Body of pancreas (tissue), 4 donors: Measurements from ENCODE around the gene CUL9. TPM values are rescaled to one million over a fixed set of nuclear protein-coding genes. Genes with fewer than 3 reads are reported as not detected.

Experiments used
- ATAC-seq: fragments of 150-250 bp; one replicate; pipeline ENCODE4 v1.9.1; 2016
- DNase-seq, 4 donors: peaks; one replicate each; pipeline ENCODE4 v3.0.0-alpha.2; 2019
- H3K27ac ChIP-seq, 4 donors: fragments of 200-600 bp; sonication (generic); 1 replicate in 3 of 4; 2 replicates in 1 of 4; pipeline versions ENCODE4 v1.5.1 to v1.6.1; 2016 to 2019; ENCODE audit warnings: mild to moderate bottlenecking in 1 of 4, mixed read lengths in 1 of 4, moderate library complexity in 1 of 4
- H3K27me3 ChIP-seq, 2 donors: fragments of 200-600 bp; sonication (generic); one replicate each; pipeline ENCODE4 v1.6.0; 2016; ENCODE audit warnings: mild to moderate bottlenecking in 1 of 2
- H3K36me3 ChIP-seq, 2 donors: fragments of 200-600 bp; sonication (generic); replicated peaks in 1 of 2; 2 replicates each; pipeline ENCODE4 v1.5.1; 2016; ENCODE audit warnings: low read depth in 2 of 2; ENCODE audit not compliant: insufficient read depth in 1 of 2
- H3K4me1 ChIP-seq: fragments of 200-600 bp; sonication (generic); one replicate; pipeline ENCODE4 v1.6.0; 2016
- H3K4me3 ChIP-seq, 2 donors: fragments of 200-600 bp; sonication (generic); 1 replicate in 1 of 2; 2 replicates in 1 of 2; pipeline ENCODE4 v1.5.1; 2016 to 2019
- H3K9me3 ChIP-seq, 3 donors: fragments of 200-600 bp; sonication (generic); 1 replicate in 2 of 3; 2 replicates in 1 of 3; pipeline ENCODE4 v1.5.1; 2016
- POLR2A ChIP-seq, 3 donors: fragments of 450-650 bp; IDR thresholded peaks; one replicate each; pipeline ENCODE4 v1.6.1; 2016; ENCODE audit warnings: antibody characterized with exemption in 3 of 3, mild to moderate bottlenecking in 2 of 3
- WGBS, 2 donors: methylation state at CpG; one replicate each; pipeline ENCODE4 v1.1.5; 2017; 5-methylcytosine and 5-hydroxymethylcytosine counted together
- intact Hi-C: fragments of 100-400 bp; cut with DNase I; formaldehyde crosslinking; loops from one replicate; pipeline ENCODE4 v1.15.1; 2023
- total RNA-seq, 2 donors: library from RNA; depleted of rRNA; stranded (reverse); fragments of >200 nt; gene quantifications; one replicate each; pipeline ENCODE4 v1.1.0, GENCODE V29; 2016
- TF ChIP-seq, protein P1 (sequence below), 7 experiments: fragments of 450-650 bp in 4 of 7; fragments of 200-600 bp in 3 of 7; sonication (generic) in 3 of 7; IDR thresholded peaks; one replicate each; pipeline ENCODE4 v1.5.1; 2016 to 2019; ENCODE audit warnings: antibody characterized with exemption in 7 of 7

Gene CUL9
- total RNA-seq, 2 donors from 2014 or later, result 34.8 to 84.4 TPM

DNA sequence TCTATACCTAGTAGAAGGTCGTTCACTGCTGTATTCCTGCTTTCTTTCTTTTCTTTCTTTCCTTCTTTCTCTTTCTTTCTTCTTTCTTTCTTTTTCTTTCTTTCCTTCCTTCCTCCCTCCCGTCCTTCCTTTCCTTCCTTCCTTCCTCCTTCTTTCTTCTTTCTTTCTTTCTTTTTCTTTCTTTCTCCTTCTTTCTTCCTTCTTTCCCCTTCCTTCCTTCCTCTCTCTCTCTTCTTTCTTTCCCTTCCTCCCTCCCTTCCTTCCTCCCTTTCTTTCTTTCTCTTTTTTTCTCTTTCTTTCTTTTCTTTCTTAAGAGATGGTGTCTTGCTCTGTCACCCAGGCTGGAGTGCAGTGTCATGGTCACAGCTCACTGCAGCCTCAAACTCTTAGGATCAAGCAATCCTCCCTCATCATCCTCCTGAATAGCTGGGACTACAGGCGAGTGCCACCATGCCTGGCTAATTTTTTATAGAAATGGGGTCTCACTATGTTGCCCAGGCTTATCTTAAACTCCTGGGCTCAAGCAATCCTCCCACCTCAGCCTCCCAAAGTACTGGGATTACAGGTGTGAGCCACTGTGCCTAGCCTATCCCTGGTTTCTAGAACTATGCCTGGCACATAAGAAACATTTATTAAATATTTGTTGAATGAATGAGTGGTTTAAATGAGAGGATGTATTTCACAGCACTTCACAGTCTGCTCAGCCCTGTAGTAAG lies 49.9 kb downstream of the CUL9 start:
- TF ChIP-seq, protein P1, sequence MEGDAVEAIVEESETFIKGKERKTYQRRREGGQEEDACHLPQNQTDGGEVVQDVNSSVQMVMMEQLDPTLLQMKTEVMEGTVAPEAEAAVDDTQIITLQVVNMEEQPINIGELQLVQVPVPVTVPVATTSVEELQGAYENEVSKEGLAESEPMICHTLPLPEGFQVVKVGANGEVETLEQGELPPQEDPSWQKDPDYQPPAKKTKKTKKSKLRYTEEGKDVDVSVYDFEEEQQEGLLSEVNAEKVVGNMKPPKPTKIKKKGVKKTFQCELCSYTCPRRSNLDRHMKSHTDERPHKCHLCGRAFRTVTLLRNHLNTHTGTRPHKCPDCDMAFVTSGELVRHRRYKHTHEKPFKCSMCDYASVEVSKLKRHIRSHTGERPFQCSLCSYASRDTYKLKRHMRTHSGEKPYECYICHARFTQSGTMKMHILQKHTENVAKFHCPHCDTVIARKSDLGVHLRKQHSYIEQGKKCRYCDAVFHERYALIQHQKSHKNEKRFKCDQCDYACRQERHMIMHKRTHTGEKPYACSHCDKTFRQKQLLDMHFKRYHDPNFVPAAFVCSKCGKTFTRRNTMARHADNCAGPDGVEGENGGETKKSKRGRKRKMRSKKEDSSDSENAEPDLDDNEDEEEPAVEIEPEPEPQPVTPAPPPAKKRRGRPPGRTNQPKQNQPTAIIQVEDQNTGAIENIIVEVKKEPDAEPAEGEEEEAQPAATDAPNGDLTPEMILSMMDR (IDR thresholded peaks at IDR 0.05), result no peak
- no peak for TF ChIP-seq POLR2A (IDR thresholded peaks at IDR 0.05)
- intact Hi-C loops, result no loop called here
- no peak overlapping the region for H3K27ac ChIP-seq
- H3K4me1 ChIP-seq, result peaks cover 20% of the 10 kb centered on the region
- no peak for ATAC-seq
- H3K36me3 ChIP-seq, result no peaks in the 10 kb centered on the region
- no peak overlapping the region for H3K4me3 ChIP-seq
- H3K27me3 ChIP-seq, result no peaks in the 10 kb centered on the region
- no peak for DNase-seq
- WGBS, 2 donors, result 54 to 61% methylated on average over 3 of the region's 3 CpGs
- H3K9me3 ChIP-seq, result no peaks in the 10 kb centered on the region

GRCh38 chr6:43235841-43236240 lies 53.8 kb downstream of the CUL9 start:
- no peaks in the 10 kb centered on the region for H3K27me3 ChIP-seq
- H3K9me3 ChIP-seq, result no peaks in the 10 kb centered on the region
- H3K36me3 ChIP-seq, result no peaks in the 10 kb centered on the region
- H3K4me3 ChIP-seq, result no peak overlapping the region
- ATAC-seq, result no peak
- H3K27ac ChIP-seq, result no peak overlapping the region
- 80% methylated on average over 2 of the region's 2 CpGs for WGBS, 2 donors
- intact Hi-C loops, result no loop called here
- no peak for TF ChIP-seq POLR2A (IDR thresholded peaks at IDR 0.05)
- TF ChIP-seq, protein P1 (IDR thresholded peaks at IDR 0.05), result no peak
- DNase-seq, result no peak
- no peaks in the 10 kb centered on the region for H3K4me1 ChIP-seq

DNA sequence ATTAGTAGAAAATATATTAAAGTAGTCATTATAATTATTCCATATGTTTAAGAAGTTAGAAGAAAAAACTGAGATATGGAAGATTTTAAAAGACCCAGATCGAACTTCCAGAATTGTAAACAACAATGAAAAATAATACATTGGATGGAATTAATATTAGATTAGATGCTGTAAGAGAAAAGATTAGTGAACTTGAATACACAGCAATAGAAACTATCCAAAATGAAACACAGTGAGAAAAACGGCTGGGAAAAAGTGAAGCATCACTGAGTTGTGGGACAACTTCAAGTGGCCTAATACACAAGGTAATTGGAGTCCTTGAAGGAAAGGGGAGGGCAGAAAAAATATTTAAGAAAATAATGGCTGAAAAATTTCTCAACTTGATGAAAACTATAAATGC lies 57.1 kb downstream of the CUL9 start:
- DNase-seq (no peak), ATAC-seq (no peak)
- H3K27me3 ChIP-seq, result peaks cover 0 to 6% of the 10 kb centered on the region in 2 donors
- intact Hi-C loops, result no loop called here
- H3K4me1 ChIP-seq, result no peaks in the 10 kb centered on the region
- no peak overlapping the region for H3K4me3 ChIP-seq
- TF ChIP-seq, protein P1 (IDR thresholded peaks at IDR 0.05), result no peak
- TF ChIP-seq POLR2A (IDR thresholded peaks at IDR 0.05), result no peak
- no peaks in the 10 kb centered on the region for H3K9me3 ChIP-seq
- 52 to 54% methylated on average over 2 of the region's 2 CpGs for WGBS, 2 donors
- no peaks in the 10 kb centered on the region for H3K36me3 ChIP-seq
- H3K27ac ChIP-seq, result no peak overlapping the region

DNA sequence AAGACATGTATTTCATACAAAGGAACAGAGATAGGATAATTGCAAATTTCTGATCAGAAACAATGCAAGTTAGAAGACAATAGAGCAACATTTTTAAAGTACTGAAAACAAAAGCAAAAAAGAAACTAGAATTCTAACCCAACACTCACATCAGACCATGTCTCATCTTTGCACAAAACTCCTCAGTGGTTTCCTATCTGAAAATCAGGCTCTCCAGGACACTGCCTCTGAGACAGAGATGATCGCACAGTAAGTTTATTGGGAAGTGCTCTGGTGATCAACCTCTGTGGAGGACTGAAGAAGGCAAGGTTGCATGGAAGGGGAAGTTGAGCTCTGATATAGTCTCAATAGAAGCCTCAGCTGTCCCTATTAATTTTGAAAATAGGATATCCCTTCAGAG lies 59.0 kb downstream of the CUL9 start:
- H3K9me3 ChIP-seq, result no peaks in the 10 kb centered on the region
- no peak for ATAC-seq
- no peak for DNase-seq
- no peak for TF ChIP-seq POLR2A (IDR thresholded peaks at IDR 0.05)
- TF ChIP-seq, protein P1 (IDR thresholded peaks at IDR 0.05), result no peak
- WGBS, 2 donors, result 90 to 94% methylated on average over 1 of the region's 1 CpG
- H3K27me3 ChIP-seq, result peaks cover 0 to 6% of the 10 kb centered on the region in 2 donors
- H3K4me3 ChIP-seq, result no peak overlapping the region
- intact Hi-C loops, result no loop called here
- no peaks in the 10 kb centered on the region for H3K36me3 ChIP-seq
- no peaks in the 10 kb centered on the region for H3K4me1 ChIP-seq
- H3K27ac ChIP-seq, result no peak overlapping the region

- Histone ChIP-seq H3K4me3 (no peak overlapping the region), H3K27me3 (peaks cover 0 to 6% of the 10 kb centered on the region in 2 donors), H3K36me3 (no peaks in the 10 kb centered on the region), H3K9me3 (no peaks in the 10 kb centered on the region), H3K4me1 (peaks cover 2% of the 10 kb centered on the region), H3K27ac (no peak overlapping the region)
- TF ChIP-seq, protein P1 (IDR thresholded peaks at IDR 0.05), result no peak
- intact Hi-C loops, result no loop called here
- ATAC-seq, result no peak
- no peak for DNase-seq
- WGBS, 2 donors, result 83 to 87% methylated on average over 2 of the region's 2 CpGs
These were observed 59.5 kb downstream of the CUL9 start for GRCh38 chr6:43241446-43241845.
